Measurements from ENCODE around the gene RPRD1B. TPM values are rescaled to one million over a fixed set of nuclear protein-coding genes. Genes with fewer than 3 reads are reported as not detected.

RPRD1B gene
- total and polyA plus RNA-seq, 2 of the 8 experiments (the other 6 are each of a cell fraction or from before 2014, with no cell fraction given): 10.3 to 20.9 TPM

- Histone ChIP-seq H3K36me3 (ENCODE audit: control insufficient read depth in 2 of 4, insufficient read depth in 4 of 4, low read length in 3 of 4) (peaks cover 0 to 25% (median 10%) of the 10 kb centered on the region in 4 experiments), H3K79me1 (ENCODE audit: low read depth, low read length) (peaks cover 8% of the 10 kb centered on the region), H4K91ac (replicated peaks; ENCODE audit: insufficient read length, low read length) (no peak overlapping the region), H4K8ac (ENCODE audit: extremely low read depth, insufficient read depth, low read length) (no peak overlapping the region), H3K4me3 (ENCODE audit: extremely low read depth in 1 of 4, insufficient read depth in 2 of 4, low read depth in 3 of 4, low read length in 4 of 4) (no peak overlapping the region), H3K23ac (ENCODE audit: insufficient read length) (no peak overlapping the region), H3K4me1 (replicated peaks in 1 of 4; ENCODE audit: control insufficient read depth in 3 of 4, insufficient read depth in 4 of 4, low read length in 3 of 4) (0 out of 7 replicates have a peak, but pooled peaks cover 0 to 2% (median 0%) of the 10 kb centered on the region in 4 experiments), H3K9ac (replicated peaks in 1 of 4; ENCODE audit: extremely low read depth in 1 of 4, low read depth in 3 of 4, low read length in 3 of 4) (no peak overlapping the region), H3K9me3 (ENCODE audit: insufficient read depth in 2 of 2, low read depth in 1 of 2, low read length in 1 of 2) (no peaks in the 10 kb centered on the region), H3K27ac (ENCODE audit: low read depth, low read length) (no peak overlapping the region), H3K23me2 (ENCODE audit: low read depth, low read length) (no peaks in the 10 kb centered on the region), H3K4ac (replicated peaks; ENCODE audit: insufficient read length, low read depth, low read length) (no peak overlapping the region), H3K27me3 (replicated peaks in 1 of 4; ENCODE audit: control insufficient read depth in 3 of 4, extremely low read depth in 1 of 4, insufficient read depth in 3 of 4, low read length in 3 of 4) (no peaks in the 10 kb centered on the region), H4K5ac (ENCODE audit: insufficient read length, low read depth, low read length) (no peak overlapping the region), H2AFZ (ENCODE audit: low read length) (no peak overlapping the region), H3K4me2 (ENCODE audit: insufficient read depth in 1 of 2, low read depth in 2 of 2, low read length in 2 of 2) (no peak overlapping the region), H2AK5ac (ENCODE audit: low read depth, low read length) (no peak overlapping the region), H2BK12ac (ENCODE audit: low read depth, low read length) (no peak overlapping the region), H2BK20ac (ENCODE audit: low read length) (no peak overlapping the region), H3K79me2 (ENCODE audit: control insufficient read depth in 1 of 2, insufficient read depth in 2 of 2, low read length in 2 of 2) (peaks cover 0 to 26% of the 10 kb centered on the region in 2 experiments; a peak in 2 of 4 replicates), H3K56ac (replicated peaks; ENCODE audit: insufficient read length, low read depth, low read length) (no peak overlapping the region), H2BK15ac (ENCODE audit: low read length) (no peak overlapping the region), H3K14ac (ENCODE audit: insufficient read length) (no peak overlapping the region), H2BK5ac (ENCODE audit: low read depth, low read length) (no peak overlapping the region), H3K18ac (ENCODE audit: extremely low read depth, low read length) (no peak overlapping the region), H4K20me1 (replicated peaks in 1 of 2; ENCODE audit: control insufficient read depth in 1 of 2, insufficient read depth in 2 of 2, low read length in 2 of 2) (peaks cover 0 to 5% of the 10 kb centered on the region in 2 experiments), H2BK120ac (replicated peaks; ENCODE audit: low read depth, low read length) (no peak overlapping the region)
- DNase-seq (ENCODE audit: low read depth in 1 of 2, low spot score in 2 of 2) (no peak), FAIRE-seq (no peak)
- CTCF ChIA-PET (ENCODE audit: partially characterized antibody): interaction anchor here (0.7 to 6.6 kb wide), 14 partner anchors 13 to 320 kb away, joined by 3 to 109 read pairs (median 4); partner anchors contain the start of gene TGM2
- WGBS, 2 experiments (ENCODE audit: extremely low coverage in 1 of 2, insufficient coverage in 1 of 2, insufficient read length in 1 of 2, insufficient replicate concordance in 2 of 2, low coverage in 1 of 2, low lambda C conversion rate in 2 of 2, missing lambda C conversion rate in 1 of 2): 92% methylated on average over 3 of the region's 3 CpGs; no CpG with 5 or more reads in 1 of the 2 experiments
- POLR2A ChIA-PET (ENCODE audit: partially characterized antibody): no interaction called here
- no peak for TF ChIP-seq FOSL1 (IDR thresholded peaks at IDR 0.05; ENCODE audit: insufficient read depth, low read depth, low read length)
- no peak for TF ChIP-seq SUZ12 (IDR thresholded peaks at IDR 0.05; ENCODE audit: low read length)
- no peak for TF ChIP-seq POU5F1 (IDR thresholded peaks at IDR 0.05; ENCODE audit: low read depth, low read length)
- TF ChIP-seq EZH2 (IDR thresholded peaks at IDR 0.05; ENCODE audit: low read depth, low read length, severe bottlenecking): no peak
- TF ChIP-seq CTCF (IDR thresholded peaks at IDR 0.05; ENCODE audit: control extremely low read depth in 1 of 3, insufficient read depth in 1 of 3, low read depth in 1 of 3, low read length in 3 of 3): no peak
- TF ChIP-seq CHD1 (IDR thresholded peaks at IDR 0.05; ENCODE audit: low read depth, low read length): no peak
- no peak for TF ChIP-seq RNF2 (IDR thresholded peaks at IDR 0.05; ENCODE audit: borderline replicate concordance, low read depth, low read length, missing control alignments, poor library complexity, severe bottlenecking)
Observed at GRCh38 chr20:38075161-38075998, 41.8 kb downstream of the RPRD1B start.
